ENCODE results near the gene RAET1G.
"Not testable (repeated sequence)": the region's sequence is repeated elsewhere in the genome, so short reads cannot be mapped to it uniquely, and the experiment has no call there.

RAET1G gene

GRCh38 chr6:149898966-149899365, 24.0 kb downstream of the RAET1G start:
- Histone ChIP-seq H3K9me3 (ENCODE audit: low read length) (no peaks in the 10 kb centered on the region), H3K36me3 (ENCODE audit: insufficient read depth, low read length) (no peaks in the 10 kb centered on the region), H3K27me3 (ENCODE audit: insufficient read depth, low read length) (no peaks in the 10 kb centered on the region), H2AFZ (ENCODE audit: low read depth, low read length) (no peak overlapping the region), H3K4me3 (ENCODE audit: low read length) (no peak overlapping the region), H3K4me1 (ENCODE audit: insufficient read depth, low read length) (no peaks in the 10 kb centered on the region)

- Histone ChIP-seq H3K27me3 (ENCODE audit: insufficient read depth, low read length) (no peaks in the 10 kb centered on the region), H3K4me3 (ENCODE audit: low read length) (no peak within 1 kb of the TSS), H3K36me3 (ENCODE audit: insufficient read depth, low read length) (no peaks in the 10 kb centered on the region), H3K9me3 (ENCODE audit: low read length) (no peaks in the 10 kb centered on the region), H2AFZ (ENCODE audit: low read depth, low read length) (no peak within 1 kb of the TSS), H3K4me1 (ENCODE audit: insufficient read depth, low read length) (no peaks in the 10 kb centered on the region)
These were observed 24.8 kb downstream of the RAET1G start, which contains the start of gene RAET1E for GRCh38 chr6:149897855-149898744. Gene RAET1E, minus strand, starts transcription at chr6:149898113. Its CDS starts 7,212 bp downstream, at chr6:149890901.

DNA sequence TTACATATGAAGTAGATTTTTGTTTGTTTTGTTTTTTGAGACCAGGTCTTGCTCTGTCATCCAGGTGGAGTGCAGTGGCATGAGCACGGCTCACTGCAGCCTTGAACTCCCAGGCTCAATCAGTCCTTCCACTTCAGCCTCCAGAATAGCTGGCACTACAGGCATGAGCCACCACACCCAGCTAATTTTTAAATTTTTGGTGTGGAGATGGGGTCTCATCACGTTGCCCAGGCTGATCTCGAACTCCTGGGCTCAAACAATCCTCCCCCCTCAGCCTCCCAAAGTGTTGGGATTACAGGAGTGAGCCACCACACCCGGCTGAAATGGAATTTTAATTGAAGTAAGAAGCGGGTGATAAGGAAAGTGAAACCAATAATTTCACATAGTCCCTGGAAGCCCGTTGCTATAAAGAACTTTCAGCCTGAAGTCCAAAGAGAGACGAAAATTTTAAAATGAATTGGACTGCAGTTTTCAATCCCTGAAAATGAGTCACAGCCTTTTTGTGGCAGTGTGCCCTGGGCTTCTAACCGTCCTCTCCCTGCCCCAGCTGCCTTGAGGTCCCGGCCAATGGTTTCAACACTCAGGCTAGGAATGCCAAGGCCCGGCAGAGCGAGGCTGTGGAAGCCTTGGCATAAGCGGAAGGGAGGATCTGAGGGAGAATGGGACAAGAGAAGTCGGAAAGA, 25.8 kb downstream of the RAET1G start:
- H3K4me3 ChIP-seq (ENCODE audit: low read length), result no peak overlapping the region
- no peaks in the 10 kb centered on the region for H3K4me1 ChIP-seq (ENCODE audit: insufficient read depth, low read length)
- no peaks in the 10 kb centered on the region for H3K27me3 ChIP-seq (ENCODE audit: insufficient read depth, low read length)
- no peak overlapping the region for H2AFZ ChIP-seq (ENCODE audit: low read depth, low read length)
- H3K9me3 ChIP-seq (ENCODE audit: low read length), result no peaks in the 10 kb centered on the region
- H3K36me3 ChIP-seq (ENCODE audit: insufficient read depth, low read length), result no peaks in the 10 kb centered on the region

GRCh38 chr6:149896491-149896890, 26.4 kb downstream of the RAET1G start:
- Histone ChIP-seq H3K4me3 (ENCODE audit: low read length) (no peak overlapping the region), H3K9me3 (ENCODE audit: low read length) (no peaks in the 10 kb centered on the region), H2AFZ (ENCODE audit: low read depth, low read length) (no peak overlapping the region), H3K27me3 (ENCODE audit: insufficient read depth, low read length) (no peaks in the 10 kb centered on the region), H3K36me3 (ENCODE audit: insufficient read depth, low read length) (no peaks in the 10 kb centered on the region), H3K4me1 (ENCODE audit: insufficient read depth, low read length) (no peaks in the 10 kb centered on the region)

- no peaks in the 10 kb centered on the region for H3K4me1 ChIP-seq (ENCODE audit: insufficient read depth, low read length)
- H3K9me3 ChIP-seq (ENCODE audit: low read length), result no peaks in the 10 kb centered on the region
- no peaks in the 10 kb centered on the region for H3K27me3 ChIP-seq (ENCODE audit: insufficient read depth, low read length)
- H2AFZ ChIP-seq (ENCODE audit: low read depth, low read length), result no peak overlapping the region
- no peak overlapping the region for H3K4me3 ChIP-seq (ENCODE audit: low read length)
- no peaks in the 10 kb centered on the region for H3K36me3 ChIP-seq (ENCODE audit: insufficient read depth, low read length)
These were observed 27.1 kb downstream of the RAET1G start for GRCh38 chr6:149895833-149896271.

GRCh38 chr6:149895048-149895590, 27.8 kb downstream of the RAET1G start:
- H3K27me3 ChIP-seq (ENCODE audit: insufficient read depth, low read length), result no peaks in the 10 kb centered on the region
- H3K4me3 ChIP-seq (ENCODE audit: low read length), result no peak overlapping the region
- no peaks in the 10 kb centered on the region for H3K36me3 ChIP-seq (ENCODE audit: insufficient read depth, low read length)
- no peaks in the 10 kb centered on the region for H3K4me1 ChIP-seq (ENCODE audit: insufficient read depth, low read length)
- H3K9me3 ChIP-seq (ENCODE audit: low read length), result no peaks in the 10 kb centered on the region
- H2AFZ ChIP-seq (ENCODE audit: low read depth, low read length), result no peak overlapping the region

- not testable (repeated sequence) for H3K4me1 ChIP-seq (ENCODE audit: insufficient read depth, low read length); H3K9me3 ChIP-seq (ENCODE audit: low read length); H3K4me3 ChIP-seq (ENCODE audit: low read length); H3K36me3 ChIP-seq (ENCODE audit: insufficient read depth, low read length); H3K27me3 ChIP-seq (ENCODE audit: insufficient read depth, low read length); H2AFZ ChIP-seq (ENCODE audit: low read depth, low read length)
These were observed 31.1 kb downstream of the RAET1G start for GRCh38 chr6:149891864-149892263.

- no peaks in the 10 kb centered on the region for H3K4me1 ChIP-seq (ENCODE audit: insufficient read depth, low read length)
- no peaks in the 10 kb centered on the region for H3K27me3 ChIP-seq (ENCODE audit: insufficient read depth, low read length)
- H2AFZ ChIP-seq (ENCODE audit: low read depth, low read length), result no peak overlapping the region
- H3K9me3 ChIP-seq (ENCODE audit: low read length), result no peaks in the 10 kb centered on the region
- H3K4me3 ChIP-seq (ENCODE audit: low read length), result no peak overlapping the region
- no peaks in the 10 kb centered on the region for H3K36me3 ChIP-seq (ENCODE audit: insufficient read depth, low read length)
These were observed 31.7 kb downstream of the RAET1G start for GRCh38 chr6:149891259-149891658.

- no peaks in the 10 kb centered on the region for H3K4me1 ChIP-seq (ENCODE audit: insufficient read depth, low read length)
- H2AFZ ChIP-seq (ENCODE audit: low read depth, low read length), result no peak overlapping the region
- no peak overlapping the region for H3K4me3 ChIP-seq (ENCODE audit: low read length)
- no peaks in the 10 kb centered on the region for H3K27me3 ChIP-seq (ENCODE audit: insufficient read depth, low read length)
- H3K9me3 ChIP-seq (ENCODE audit: low read length), result no peaks in the 10 kb centered on the region
- H3K36me3 ChIP-seq (ENCODE audit: insufficient read depth, low read length), result no peaks in the 10 kb centered on the region
These were observed 32.3 kb downstream of the RAET1G start for GRCh38 chr6:149890629-149891045.

GRCh38 chr6:149889326-149889725, 33.6 kb downstream of the RAET1G start:
- Histone ChIP-seq H3K27me3 (ENCODE audit: insufficient read depth, low read length) (no peaks in the 10 kb centered on the region), H3K9me3 (ENCODE audit: low read length) (no peaks in the 10 kb centered on the region), H2AFZ (ENCODE audit: low read depth, low read length) (no peak overlapping the region), H3K4me1 (ENCODE audit: insufficient read depth, low read length) (no peaks in the 10 kb centered on the region), H3K36me3 (ENCODE audit: insufficient read depth, low read length) (no peaks in the 10 kb centered on the region), H3K4me3 (ENCODE audit: low read length) (no peak overlapping the region)

DNA sequence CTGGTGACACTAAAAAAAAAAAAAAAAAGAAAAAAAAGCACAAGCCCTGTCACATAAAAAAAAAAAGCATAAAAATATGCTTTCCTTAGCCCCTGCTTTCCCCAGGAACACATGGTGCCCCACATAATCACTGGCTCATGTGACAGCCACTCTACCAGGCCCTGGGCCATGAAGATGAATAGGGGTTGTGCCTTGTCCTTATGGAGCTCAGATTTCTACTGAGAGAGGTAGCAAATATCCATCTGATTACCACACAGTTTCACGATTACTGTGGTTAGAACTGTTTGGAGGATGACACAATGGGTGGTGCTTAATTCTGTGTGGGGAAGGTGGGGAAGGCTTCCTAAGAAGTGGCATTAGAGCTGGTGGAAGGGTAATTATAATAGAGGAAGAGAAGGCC, 34.3 kb downstream of the RAET1G start:
- Histone ChIP-seq H3K4me1 (ENCODE audit: insufficient read depth, low read length) (no peaks in the 10 kb centered on the region), H3K27me3 (ENCODE audit: insufficient read depth, low read length) (no peaks in the 10 kb centered on the region), H2AFZ (ENCODE audit: low read depth, low read length) (no peak overlapping the region), H3K4me3 (ENCODE audit: low read length) (no peak overlapping the region), H3K36me3 (ENCODE audit: insufficient read depth, low read length) (no peaks in the 10 kb centered on the region), H3K9me3 (ENCODE audit: low read length) (no peaks in the 10 kb centered on the region)

DNA sequence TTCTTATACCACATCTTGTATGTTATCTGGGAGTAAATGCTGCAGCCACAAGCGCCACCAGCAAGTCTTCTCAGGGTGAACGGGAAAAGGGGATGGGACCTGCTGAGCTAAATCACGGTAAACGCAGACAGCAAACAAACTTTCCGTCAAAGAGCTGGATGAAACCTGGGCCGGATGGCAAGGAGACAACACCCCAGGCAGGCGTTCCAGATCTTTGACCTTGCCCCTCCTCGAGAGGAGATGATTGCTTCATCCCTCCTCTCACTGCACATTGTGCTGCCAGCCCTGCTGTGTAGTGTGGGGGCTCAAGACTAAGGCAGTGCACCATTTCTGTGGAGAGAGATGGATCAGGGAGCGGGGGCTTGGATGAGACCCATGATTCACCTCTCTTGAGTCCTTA, 34.8 kb downstream of the RAET1G start:
- H2AFZ ChIP-seq (ENCODE audit: low read depth, low read length), result no peak overlapping the region
- no peaks in the 10 kb centered on the region for H3K27me3 ChIP-seq (ENCODE audit: insufficient read depth, low read length)
- H3K4me3 ChIP-seq (ENCODE audit: low read length), result no peak overlapping the region
- no peaks in the 10 kb centered on the region for H3K4me1 ChIP-seq (ENCODE audit: insufficient read depth, low read length)
- H3K9me3 ChIP-seq (ENCODE audit: low read length), result no peaks in the 10 kb centered on the region
- no peaks in the 10 kb centered on the region for H3K36me3 ChIP-seq (ENCODE audit: insufficient read depth, low read length)

DNA sequence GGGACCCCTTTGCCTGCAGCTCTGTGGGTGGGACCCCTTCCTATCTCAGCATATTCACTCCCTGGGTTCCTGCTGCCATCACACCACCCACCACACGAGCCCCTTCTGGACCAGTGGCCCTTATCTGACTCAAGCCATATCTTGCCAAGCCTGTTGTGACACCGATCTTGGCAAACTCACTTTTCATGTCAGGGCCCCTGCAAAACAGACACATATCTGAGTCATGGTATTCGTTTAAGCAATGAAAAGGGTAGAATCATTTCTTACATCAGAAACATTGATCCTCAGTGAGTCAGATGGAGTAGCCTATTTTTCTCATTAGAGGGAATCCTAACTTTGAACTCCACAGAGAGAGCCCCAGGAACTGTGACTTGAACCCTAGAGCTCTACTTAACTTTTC, 35.6 kb downstream of the RAET1G start:
- no peak overlapping the region for H2AFZ ChIP-seq (ENCODE audit: low read depth, low read length)
- H3K4me1 ChIP-seq (ENCODE audit: insufficient read depth, low read length), result no peaks in the 10 kb centered on the region
- no peak overlapping the region for H3K4me3 ChIP-seq (ENCODE audit: low read length)
- H3K9me3 ChIP-seq (ENCODE audit: low read length), result no peaks in the 10 kb centered on the region
- H3K27me3 ChIP-seq (ENCODE audit: insufficient read depth, low read length), result no peaks in the 10 kb centered on the region
- H3K36me3 ChIP-seq (ENCODE audit: insufficient read depth, low read length), result no peaks in the 10 kb centered on the region

Measured in neuron (in vitro differentiated cells).